GM12878 (cell line): ENCODE results near the gene SHCBP1L. TPM values are rescaled to one million over a fixed set of nuclear protein-coding genes. Genes with fewer than 3 reads are reported as not detected.

ENCODE experiments used
- BCL3 ChIP-seq: IDR thresholded peaks from 2 replicates; pipeline ENCODE4 v1.6.1; 2011; ENCODE audit warnings: borderline replicate concordance, low read depth, mild to moderate bottlenecking, moderate library complexity, low read length; ENCODE audit not compliant: insufficient read depth, poor library complexity, severe bottlenecking
- E2F8 ChIP-seq: fragments of 450-650 bp; IDR thresholded peaks from 2 replicates; pipeline ENCODE4 v1.6.1; 2018; ENCODE audit warnings: mild to moderate bottlenecking, low read depth, moderate library complexity; ENCODE audit not compliant: partially characterized antibody
- EGR1 ChIP-seq, 2 experiments: IDR thresholded peaks; 1 replicate in 1 of 2; 2 replicates in 1 of 2; pipeline ENCODE4 v1.6.1; 2011 to 2012; ENCODE audit warnings: low read depth in 2 of 2, low read length in 2 of 2, borderline replicate concordance in 1 of 2, mild to moderate bottlenecking in 1 of 2, moderate library complexity in 1 of 2
- IKZF2 ChIP-seq, 2 experiments: fragments of 450-650 bp; IDR thresholded peaks; 2 replicates each; pipeline ENCODE4 v1.6.1; 2017; ENCODE audit warnings: mild to moderate bottlenecking in 2 of 2, moderate library complexity in 2 of 2
- JUNB ChIP-seq: IDR thresholded peaks from 2 replicates; pipeline ENCODE4 v1.6.1; 2016; ENCODE audit warnings: antibody characterized with exemption, mild to moderate bottlenecking
- NR2C2 ChIP-seq: IDR thresholded peaks from 2 replicates; pipeline ENCODE4 v1.6.1; 2011; ENCODE audit warnings: borderline replicate concordance, low read depth; ENCODE audit not compliant: control insufficient read depth, insufficient read length
- PML ChIP-seq: IDR thresholded peaks from 2 replicates; pipeline ENCODE4 v1.6.1; 2012; ENCODE audit warnings: low read length, inconsistent platforms
- ZNF687 ChIP-seq: fragments of 450-650 bp; IDR thresholded peaks from 2 replicates; pipeline ENCODE4 v1.6.1; 2017; ENCODE audit warnings: mild to moderate bottlenecking, moderate library complexity
- polyA plus RNA-seq, 11 experiments: library from polyadenylated mRNA; depleted of rRNA in 4 of 11; unstranded in 6 of 11; stranded (reverse) in 5 of 11; fragments of >200 nt; fragmentation: Nextera tagmentation in 4 of 11; fragmentation: Illumina TruSeq in 1 of 11; extraction: Ambion mirVana in 4 of 11; extraction: Trizol in 1 of 11; gene quantifications; 1 replicate in 1 of 11; 2 replicates in 10 of 11; pipeline versions ENCODE4 v1.2.1 to v1.2.3, GENCODE V29; 2011 to 2016; ENCODE audit warnings: inconsistent platforms in 2 of 11, missing spikeins in 2 of 11, low read depth in 1 of 11
- total RNA-seq, 4 experiments: library from RNA; depleted of rRNA in 3 of 4; stranded (reverse); fragments of >200 nt in 3 of 4; fragmentation: Illumina TruSeq in 1 of 4; extraction: Trizol in 1 of 4; gene quantifications; 2 replicates each; pipeline versions ENCODE4 v1.2.1 to v1.2.3, GENCODE V29; 2013 to 2021
- TF ChIP-seq, protein P1 (sequence below): fragments of 450-650 bp; IDR thresholded peaks from 2 replicates; pipeline ENCODE4 v1.6.1; 2016; ENCODE audit warnings: mild to moderate bottlenecking
- TF ChIP-seq, protein P2 (sequence below): fragments of 450-650 bp; conservative IDR thresholded peaks from 2 replicates; pipeline ENCODE4 v1.6.1; 2017; ENCODE audit warnings: mild to moderate bottlenecking, moderate library complexity

SHCBP1L gene
- total and polyA plus RNA-seq, 10 of the 15 experiments (the other 5 are each of a cell fraction or from before 2014, with no cell fraction given): not detected

GRCh38 chr1:182884872-182885271, 68.1 kb downstream of the SHCBP1L start (continued):
- TF ChIP-seq ZNF687: no peak
- no peak for TF ChIP-seq BCL3
- no peak for TF ChIP-seq E2F8
- TF ChIP-seq, protein P1, sequence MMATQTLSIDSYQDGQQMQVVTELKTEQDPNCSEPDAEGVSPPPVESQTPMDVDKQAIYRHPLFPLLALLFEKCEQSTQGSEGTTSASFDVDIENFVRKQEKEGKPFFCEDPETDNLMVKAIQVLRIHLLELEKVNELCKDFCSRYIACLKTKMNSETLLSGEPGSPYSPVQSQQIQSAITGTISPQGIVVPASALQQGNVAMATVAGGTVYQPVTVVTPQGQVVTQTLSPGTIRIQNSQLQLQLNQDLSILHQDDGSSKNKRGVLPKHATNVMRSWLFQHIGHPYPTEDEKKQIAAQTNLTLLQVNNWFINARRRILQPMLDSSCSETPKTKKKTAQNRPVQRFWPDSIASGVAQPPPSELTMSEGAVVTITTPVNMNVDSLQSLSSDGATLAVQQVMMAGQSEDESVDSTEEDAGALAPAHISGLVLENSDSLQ: no peak
- no peak for TF ChIP-seq NR2C2
- no peak for TF ChIP-seq IKZF2 (IDR thresholded peaks at IDR 0.05)
- no peak for TF ChIP-seq PML
- TF ChIP-seq JUNB: no peak
- TF ChIP-seq, protein P2, sequence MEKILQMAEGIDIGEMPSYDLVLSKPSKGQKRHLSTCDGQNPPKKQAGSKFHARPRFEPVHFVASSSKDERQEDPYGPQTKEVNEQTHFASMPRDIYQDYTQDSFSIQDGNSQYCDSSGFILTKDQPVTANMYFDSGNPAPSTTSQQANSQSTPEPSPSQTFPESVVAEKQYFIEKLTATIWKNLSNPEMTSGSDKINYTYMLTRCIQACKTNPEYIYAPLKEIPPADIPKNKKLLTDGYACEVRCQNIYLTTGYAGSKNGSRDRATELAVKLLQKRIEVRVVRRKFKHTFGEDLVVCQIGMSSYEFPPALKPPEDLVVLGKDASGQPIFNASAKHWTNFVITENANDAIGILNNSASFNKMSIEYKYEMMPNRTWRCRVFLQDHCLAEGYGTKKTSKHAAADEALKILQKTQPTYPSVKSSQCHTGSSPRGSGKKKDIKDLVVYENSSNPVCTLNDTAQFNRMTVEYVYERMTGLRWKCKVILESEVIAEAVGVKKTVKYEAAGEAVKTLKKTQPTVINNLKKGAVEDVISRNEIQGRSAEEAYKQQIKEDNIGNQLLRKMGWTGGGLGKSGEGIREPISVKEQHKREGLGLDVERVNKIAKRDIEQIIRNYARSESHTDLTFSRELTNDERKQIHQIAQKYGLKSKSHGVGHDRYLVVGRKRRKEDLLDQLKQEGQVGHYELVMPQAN: no peak
- TF ChIP-seq EGR1 (IDR thresholded peaks at IDR 0.05; ENCODE audit: borderline replicate concordance in 1 of 2, low read depth in 2 of 2, low read length in 2 of 2): no peak
